Measurements from ENCODE around the gene TGFB2.

GRCh38 chr1:218395916-218396315, 50.8 kb downstream of the TGFB2 start:
- TF ChIP-seq CTCF (conservative IDR thresholded peaks at IDR 0.05) (no peak), ZFX (IDR thresholded peaks at IDR 0.05) (no peak)
